ENCODE results near the gene QSER1.

GRCh38 chr11:32892355-32893092 lies at the start of gene QSER1:
- no peak for TF ChIP-seq GABPA (IDR thresholded peaks at IDR 0.05 in 1 of 2, conservative IDR thresholded peaks at IDR 0.05 in 1 of 2)
- no peak for TF ChIP-seq CTCF (IDR thresholded peaks at IDR 0.05; ENCODE audit: low read depth, low read length, missing input control)
- no peak for TF ChIP-seq TAF1 (conservative IDR thresholded peaks at IDR 0.05)
- no peak for TF ChIP-seq NR2F2 (IDR thresholded peaks at IDR 0.05)
- no peak for TF ChIP-seq FOXA1 (IDR thresholded peaks at IDR 0.05)
- TF ChIP-seq MAX (IDR thresholded peaks at IDR 0.05): no peak
- TF ChIP-seq ATF3 (IDR thresholded peaks at IDR 0.05): no peak

All from liver (tissue), 3 donors.